HG03432 (cell line): ENCODE results near the gene CPT1A.
"Not testable (repeated sequence)": the region's sequence is repeated elsewhere in the genome, so short reads cannot be mapped to it uniquely, and the experiment has no call there.

ENCODE experiments used
- ATAC-seq: cut with Tn5 transposase; IDR thresholded peaks from one replicate; pipeline ENCODE4 v1.9.1; 2021; ENCODE audit warnings: mild to moderate bottlenecking, moderate library complexity; ENCODE audit not compliant: unreplicated experiment

The CPT1A gene

GRCh38 chr11:68841718-68842426 lies at the start of gene CPT1A:
Gene CPT1A, minus strand, starts transcription at chr11:68841916. Its CDS starts 26,442 bp downstream, at chr11:68815474.
- no peak for ATAC-seq

- no peak for ATAC-seq
These were observed 48.9 kb upstream of the CPT1A start for GRCh38 chr11:68890490-68891231.

GRCh38 chr11:68889948-68890446 lies 48.3 kb upstream of the CPT1A start:
- ATAC-seq: no peak

- not testable (repeated sequence) for ATAC-seq
These were observed 43.1 kb upstream of the CPT1A start for GRCh38 chr11:68884827-68885226.

- no peak for ATAC-seq
These were observed 40.7 kb upstream of the CPT1A start for GRCh38 chr11:68882391-68882790.

GRCh38 chr11:68881320-68881719 lies 39.6 kb upstream of the CPT1A start:
- ATAC-seq: no peak

- no peak for ATAC-seq
These were observed 39.1 kb upstream of the CPT1A start for GRCh38 chr11:68880851-68881250.

GRCh38 chr11:68878022-68878421 lies 36.3 kb upstream of the CPT1A start:
- no peak for ATAC-seq

GRCh38 chr11:68872216-68873003 lies 30.7 kb upstream of the CPT1A start:
- no peak for ATAC-seq

- ATAC-seq: no peak
These were observed 28.8 kb upstream of the CPT1A start for GRCh38 chr11:68870470-68870869.

- no peak for ATAC-seq
These were observed 26.6 kb upstream of the CPT1A start for GRCh38 chr11:68868221-68868835.

- no peak for ATAC-seq
These were observed 25.4 kb upstream of the CPT1A start for GRCh38 chr11:68867066-68867465.

- ATAC-seq: no peak
These were observed 23.5 kb upstream of the CPT1A start for GRCh38 chr11:68865241-68865640.

GRCh38 chr11:68863553-68864265 lies 22.0 kb upstream of the CPT1A start:
- ATAC-seq: no peak

- ATAC-seq: no peak
These were observed 20.7 kb upstream of the CPT1A start for GRCh38 chr11:68862421-68862820.

GRCh38 chr11:68859123-68859522 lies 17.4 kb upstream of the CPT1A start:
- ATAC-seq: no peak

- no peak for ATAC-seq
These were observed 15.4 kb upstream of the CPT1A start for GRCh38 chr11:68857037-68857586.

- ATAC-seq: not testable (repeated sequence)
These were observed 14.8 kb upstream of the CPT1A start for GRCh38 chr11:68856425-68857030.

GRCh38 chr11:68855205-68855981 lies 13.7 kb upstream of the CPT1A start:
- no peak for ATAC-seq
